WTC11 (cell line): ENCODE measurements around the gene ATP8B4. TPM values are rescaled to one million over a fixed set of nuclear protein-coding genes. Genes with fewer than 3 reads are reported as not detected.

Experiments used
- ATAC-seq: fragments of 200-7000 bp; cut with Tn5 transposase; 2 replicates; pipeline ENCODE4 v1.10.0; 2021; ENCODE audit warnings: mild to moderate bottlenecking, moderate library complexity
- CTCF ChIA-PET: fragments of 300-600 bp; sonication (Branson Sonifier 250); formaldehyde crosslinking; loops from one replicate; lab custom pipeline; 2021; ENCODE audit warnings: antibody characterized with exemption; lab: Charles Lee
- POLR2A ChIA-PET: fragments of 350-600 bp; sonication (Branson Sonifier 250); formaldehyde crosslinking; loops from one replicate; lab custom pipeline; 2021; ENCODE audit warnings: antibody characterized with exemption; lab: Charles Lee
- DNase-seq: peaks from one replicate; pipeline ENCODE4 v3.0.0; 2021; ENCODE audit warnings: low spot score
- H3K27ac Mint-ChIP-seq: 2 replicates; pipeline ENCODE4 v1.8.0; 2021; ENCODE audit warnings: mixed read lengths
- H3K27me3 Mint-ChIP-seq: 2 replicates; pipeline ENCODE4 v1.8.0; 2021; ENCODE audit warnings: low read depth, mild to moderate bottlenecking, moderate library complexity, mixed read lengths
- H3K36me3 Mint-ChIP-seq: 2 replicates; pipeline ENCODE4 v1.8.0; 2021; ENCODE audit warnings: mixed read lengths
- H3K4me1 Mint-ChIP-seq: 2 replicates; pipeline ENCODE4 v1.8.0; 2022; ENCODE audit warnings: mixed read lengths
- H3K4me3 Mint-ChIP-seq: 2 replicates; pipeline ENCODE4 v1.8.0; 2021; ENCODE audit warnings: mild to moderate bottlenecking, moderate library complexity, mixed read lengths
- H3K9me3 Mint-ChIP-seq: 2 replicates; pipeline ENCODE4 v1.8.0; 2021; ENCODE audit warnings: mixed read lengths
- AR ChIP-seq: fragments of 250-450 bp; sonication (Bioruptor Pico); IDR thresholded peaks from 2 replicates; pipeline ENCODE4 v1.9.0; 2021; ENCODE audit warnings: mild to moderate bottlenecking
- ARID4B ChIP-seq: sonication (generic); formaldehyde crosslinking; IDR thresholded peaks from 2 replicates; pipeline ENCODE4 v1.8.0; 2023; ENCODE audit warnings: missing genetic modification reagents, mild to moderate bottlenecking, borderline replicate concordance
- CDX4 ChIP-seq: fragments of 250-450 bp; sonication (Bioruptor Pico); IDR thresholded peaks from 2 replicates; pipeline ENCODE4 v1.9.0; 2021; ENCODE audit warnings: moderate library complexity, mild to moderate bottlenecking, inconsistent platforms, borderline replicate concordance
- ETV6 ChIP-seq: sonication (generic); formaldehyde crosslinking; IDR thresholded peaks from 2 replicates; pipeline ENCODE4 v1.8.1; 2022; ENCODE audit warnings: mild to moderate bottlenecking, missing genetic modification reagents
- FOXJ3 ChIP-seq: sonication (generic); formaldehyde crosslinking; IDR thresholded peaks from 2 replicates; pipeline ENCODE4 v1.9.0; 2021; ENCODE audit warnings: missing genetic modification reagents, mild to moderate bottlenecking, borderline replicate concordance
- JAZF1 ChIP-seq: fragments of 250-450 bp; sonication (Bioruptor Pico); IDR thresholded peaks from 2 replicates; pipeline ENCODE4 v1.9.0; 2021; ENCODE audit warnings: moderate library complexity, mild to moderate bottlenecking, inconsistent platforms
- JUN ChIP-seq: sonication (generic); formaldehyde crosslinking; IDR thresholded peaks from 2 replicates; pipeline ENCODE4 v1.8.0; 2023; ENCODE audit warnings: mild to moderate bottlenecking, missing genetic modification reagents
- NR2C2 ChIP-seq: sonication (generic); formaldehyde crosslinking; IDR thresholded peaks from 2 replicates; pipeline ENCODE4 v1.8.0; 2022; ENCODE audit warnings: mild to moderate bottlenecking, missing genetic modification reagents
- NR3C1 ChIP-seq: sonication (generic); formaldehyde crosslinking; conservative IDR thresholded peaks from 2 replicates; pipeline ENCODE4 v1.8.1; 2023; ENCODE audit warnings: low read depth, mild to moderate bottlenecking, missing genetic modification reagents
- RELA ChIP-seq: sonication (generic); formaldehyde crosslinking; IDR thresholded peaks from 2 replicates; pipeline ENCODE4 v1.8.1; 2022; ENCODE audit warnings: missing genetic modification reagents, mild to moderate bottlenecking, borderline replicate concordance
- SMAD3 ChIP-seq: sonication (generic); formaldehyde crosslinking; IDR thresholded peaks from 2 replicates; pipeline ENCODE4 v1.8.0; 2022; ENCODE audit warnings: missing genetic modification reagents, mild to moderate bottlenecking, borderline replicate concordance
- SOX15 ChIP-seq: fragments of 250-450 bp; sonication (Bioruptor Pico); IDR thresholded peaks from 2 replicates; pipeline ENCODE4 v1.9.0; 2021; ENCODE audit warnings: mild to moderate bottlenecking
- USF2 ChIP-seq: sonication (generic); formaldehyde crosslinking; IDR thresholded peaks from 2 replicates; pipeline ENCODE4 v1.8.1; 2023; ENCODE audit warnings: mild to moderate bottlenecking, missing genetic modification reagents, moderate library complexity
- ZBTB43 ChIP-seq: sonication (generic); formaldehyde crosslinking; IDR thresholded peaks from 2 replicates; pipeline ENCODE4 v1.8.1; 2023; ENCODE audit warnings: mild to moderate bottlenecking, missing genetic modification reagents
- ZNF219 ChIP-seq: sonication (generic); formaldehyde crosslinking; IDR thresholded peaks from 2 replicates; pipeline ENCODE4 v1.8.0; 2023; ENCODE audit warnings: missing genetic modification reagents, mild to moderate bottlenecking, borderline replicate concordance
- ZNF232 ChIP-seq: sonication (generic); formaldehyde crosslinking; IDR thresholded peaks from 2 replicates; pipeline ENCODE4 v1.8.0; 2022; ENCODE audit warnings: mild to moderate bottlenecking, missing genetic modification reagents
- total RNA-seq: library from RNA; stranded (reverse); gene quantifications from 3 replicates; pipeline ENCODE4 v1.2.3, GENCODE V29; 2021

Gene ATP8B4
- total RNA-seq, 1 experiment from 2014 or later: 0.37 TPM

GRCh38 chr15:49857496-49858475, 261.2 kb downstream of the ATP8B4 start:
- H3K9me3 Mint-ChIP-seq: peaks cover 5% of the 10 kb centered on the region; the same call in 1 of the 2 replicates
- ATAC-seq: no peak

GRCh38 chr15:49855917-49856637, 263.0 kb downstream of the ATP8B4 start:
- POLR2A ChIA-PET: no interaction called here
- no peak for TF ChIP-seq ZNF232 (CRISPR knock-in tag)
- TF ChIP-seq USF2 (CRISPR knock-in tag): no peak
- TF ChIP-seq SMAD3 (CRISPR knock-in tag): no peak
- no peak for TF ChIP-seq SOX15 (CRISPR knock-in tag)
- no peak for TF ChIP-seq ZNF219
- TF ChIP-seq JAZF1 (CRISPR knock-in tag): no peak
- TF ChIP-seq ARID4B (CRISPR knock-in tag): no peak
- no peak for TF ChIP-seq RELA (CRISPR knock-in tag)
- no peak for TF ChIP-seq NR3C1 (CRISPR knock-in tag)
- no peak for TF ChIP-seq ZBTB43
- TF ChIP-seq ETV6 (CRISPR knock-in tag): no peak
- no peak for TF ChIP-seq JUN (CRISPR knock-in tag)
- no peak for TF ChIP-seq NR2C2 (CRISPR knock-in tag)
- no peak for TF ChIP-seq CDX4 (CRISPR knock-in tag)

More at GRCh38 chr15:49857496-49858475, 261.2 kb downstream of the ATP8B4 start:
- TF ChIP-seq AR (CRISPR knock-in tag) (no peak), USF2 (CRISPR knock-in tag) (no peak), FOXJ3 (CRISPR knock-in tag) (no peak)
- TF ChIP-seq, all 79 proteins: peak for 0
- Mint-ChIP-seq H3K4me1 (no peaks in the 10 kb centered on the region), H3K4me3 (no peak overlapping the region), H3K36me3 (no peaks in the 10 kb centered on the region), H3K27ac (no peak overlapping the region), H3K27me3 (no peaks in the 10 kb centered on the region)
- ChIA-PET POLR2A (no interaction called here), CTCF (interaction anchor here (1.8 to 3.1 kb wide), 2 partner anchors 18 to 25 kb away, joined by 5 to 10 read pairs; no protein-coding TSS in a partner anchor)
- DNase-seq: no peak

More at GRCh38 chr15:49855917-49856637, 263.0 kb downstream of the ATP8B4 start:
- H3K36me3 Mint-ChIP-seq: no peaks in the 10 kb centered on the region
- CTCF ChIA-PET: interaction anchor here (1.8 to 3.1 kb wide), 2 partner anchors 20 to 23 kb away, joined by 5 to 10 read pairs; no protein-coding TSS in a partner anchor
- ATAC-seq (no peak), DNase-seq (no peak)
- H3K27ac Mint-ChIP-seq: no peak overlapping the region
- no peaks in the 10 kb centered on the region for H3K4me1 Mint-ChIP-seq
- no peak overlapping the region for H3K4me3 Mint-ChIP-seq
- peaks cover 19% of the 10 kb centered on the region for H3K9me3 Mint-ChIP-seq
- no peaks in the 10 kb centered on the region for H3K27me3 Mint-ChIP-seq
